Stimulated activated CD8-positive, alpha-beta memory T cell treated with anti-CD3 and anti-CD28 coated beads, Interleukin-7, amount 100 ng/mL, for 1 hour (primary cell): Measurements from ENCODE around the gene TLR6.
"Not testable (repeated sequence)": the region's sequence is repeated elsewhere in the genome, so short reads cannot be mapped to it uniquely, and the experiment has no call there.

Source experiments
- DNase-seq, 2 donors: peaks; one replicate each; pipeline ENCODE4 v3.0.0-alpha.2; 2020; ENCODE audit warnings: low read depth in 2 of 2

The TLR6 gene

DNA sequence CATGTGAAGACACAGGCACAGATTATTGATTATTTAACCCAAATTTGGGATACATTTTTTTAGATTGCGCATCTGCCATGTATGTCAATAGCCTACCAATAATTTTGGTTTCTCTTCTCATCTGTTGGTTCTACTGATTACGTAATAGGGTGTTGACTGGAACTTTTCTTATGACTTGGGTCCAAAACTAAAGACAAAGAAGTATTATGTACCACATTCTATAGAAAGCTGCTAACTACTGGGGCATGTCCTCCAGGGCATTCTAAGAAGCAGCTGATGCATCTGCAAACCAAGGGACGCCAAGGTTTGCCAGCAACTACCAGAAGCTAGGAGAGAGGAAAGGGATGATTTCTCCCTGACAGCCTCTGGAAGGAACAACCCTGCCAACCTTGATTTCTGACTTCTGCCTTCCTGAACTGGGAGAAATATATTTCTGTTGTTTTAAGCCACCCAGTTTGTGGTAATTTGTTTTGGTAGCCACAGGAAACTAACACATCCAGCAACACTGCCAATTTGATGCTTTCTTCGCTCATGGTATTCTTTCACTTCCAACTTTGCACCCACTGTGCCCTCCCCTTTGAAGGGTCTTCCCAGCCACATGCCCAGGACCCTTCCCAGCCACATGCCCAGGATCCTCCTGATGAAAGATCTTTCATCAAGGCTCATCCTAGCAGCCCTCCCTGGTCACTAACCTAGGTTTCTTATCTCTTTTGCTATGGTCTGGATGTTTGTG is 36.1 kb downstream of the TLR6 start:
- no peak for DNase-seq

DNA sequence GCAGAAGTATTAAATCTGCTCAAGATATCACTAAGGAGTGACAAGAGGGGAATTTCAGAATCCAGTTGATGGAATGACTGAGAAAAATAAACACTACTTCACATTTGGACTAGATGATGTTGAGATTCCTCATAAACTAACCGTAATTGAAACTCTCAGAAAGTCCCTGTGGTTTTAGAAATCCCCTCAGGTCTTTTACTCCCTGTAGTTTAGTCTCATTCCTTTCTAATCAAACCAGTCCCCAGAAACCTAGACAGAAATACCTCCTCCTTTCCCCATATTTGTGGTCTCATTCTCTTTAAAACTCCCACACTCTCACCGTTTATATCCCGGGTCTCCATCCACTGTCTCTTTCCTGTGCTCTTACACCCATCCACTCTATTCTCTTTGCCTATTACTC is 37.0 kb downstream of the TLR6 start:
- no peak for DNase-seq

DNA sequence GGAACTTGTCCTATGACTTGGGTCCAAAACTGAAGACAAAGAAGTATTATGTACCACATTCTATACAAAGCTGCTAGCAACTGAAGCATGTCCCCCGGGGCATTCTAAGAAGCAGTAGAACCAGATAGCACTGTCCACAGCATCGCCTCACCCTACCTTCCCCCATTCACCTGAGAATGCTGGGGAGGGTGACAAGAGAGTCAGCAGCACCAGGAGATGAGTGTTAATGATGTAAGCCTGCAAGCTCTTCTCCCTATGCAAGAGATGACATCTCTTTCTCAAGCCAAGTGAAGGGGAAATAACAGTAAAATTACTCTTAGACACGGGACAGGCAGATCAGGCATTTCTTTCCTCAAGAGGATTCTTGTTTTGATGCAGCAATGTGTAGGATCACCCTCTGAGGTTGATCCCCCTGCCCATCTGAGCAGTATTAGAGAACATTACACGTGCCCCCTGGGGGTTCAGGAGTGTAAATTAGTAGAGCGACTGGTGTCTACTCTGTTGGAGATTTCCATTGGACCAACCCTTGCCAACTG is 38.1 kb downstream of the TLR6 start:
- DNase-seq = no peak

DNA sequence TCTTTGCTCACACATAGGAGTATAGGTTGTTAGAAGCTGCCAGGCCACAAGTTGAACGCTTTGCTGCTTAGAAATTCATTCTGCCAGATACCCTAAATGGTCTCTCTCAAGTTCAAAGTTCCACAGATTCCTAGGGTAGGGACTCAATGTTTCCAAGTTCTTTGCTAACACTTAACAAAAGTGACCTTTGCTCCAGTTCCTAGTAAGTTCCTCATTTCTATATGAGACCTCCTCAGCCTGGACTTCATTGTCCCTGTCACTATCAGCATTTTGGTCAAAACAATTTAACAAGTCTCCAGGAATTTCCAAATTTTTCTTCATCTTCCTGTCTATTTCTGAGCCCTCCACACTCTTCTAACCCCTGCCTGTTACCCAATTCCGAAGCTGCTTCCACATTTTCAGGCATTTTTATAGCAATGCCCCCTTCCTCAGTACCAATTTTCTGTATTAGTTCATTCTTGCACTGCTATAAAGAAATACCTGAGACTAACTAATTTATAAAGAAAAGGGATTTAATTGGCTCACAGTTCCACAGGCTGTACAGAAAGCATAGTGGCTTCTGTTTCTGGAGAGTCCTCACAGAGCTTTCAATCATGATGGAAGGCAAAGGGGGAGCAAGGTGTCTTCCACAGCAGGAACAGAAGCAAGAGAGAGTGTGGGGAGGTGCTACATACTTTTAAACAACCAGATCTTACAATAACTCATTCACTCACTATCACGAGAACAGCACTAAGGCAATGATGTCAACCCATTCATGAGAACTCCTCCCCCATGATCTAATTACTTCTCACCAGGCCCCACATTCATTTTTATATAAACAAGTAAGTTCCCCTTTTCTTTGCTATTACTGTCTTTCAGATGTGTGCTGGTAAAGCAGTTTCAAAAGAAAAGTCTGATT is 40.5 kb downstream of the TLR6 start:
- DNase-seq = no peak

DNA sequence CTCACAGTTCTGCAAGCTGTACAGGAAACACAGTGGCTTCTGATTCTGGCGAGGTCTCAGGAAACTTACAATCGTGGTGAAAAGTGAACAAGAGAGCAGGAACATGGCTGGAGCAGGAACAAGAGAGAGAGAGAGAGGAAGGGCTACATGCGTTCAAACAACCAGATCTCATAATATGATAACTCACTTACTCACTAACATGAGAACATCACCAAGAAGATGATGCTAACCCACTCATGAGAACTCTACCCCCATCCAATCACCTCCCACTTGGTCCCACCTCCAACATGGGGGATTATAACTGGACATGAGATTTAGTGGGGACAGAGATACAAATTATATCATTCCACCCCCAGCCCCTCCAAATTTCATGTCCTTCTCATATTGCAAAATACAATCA is 42.2 kb downstream of the TLR6 start:
- no peak for DNase-seq

DNA sequence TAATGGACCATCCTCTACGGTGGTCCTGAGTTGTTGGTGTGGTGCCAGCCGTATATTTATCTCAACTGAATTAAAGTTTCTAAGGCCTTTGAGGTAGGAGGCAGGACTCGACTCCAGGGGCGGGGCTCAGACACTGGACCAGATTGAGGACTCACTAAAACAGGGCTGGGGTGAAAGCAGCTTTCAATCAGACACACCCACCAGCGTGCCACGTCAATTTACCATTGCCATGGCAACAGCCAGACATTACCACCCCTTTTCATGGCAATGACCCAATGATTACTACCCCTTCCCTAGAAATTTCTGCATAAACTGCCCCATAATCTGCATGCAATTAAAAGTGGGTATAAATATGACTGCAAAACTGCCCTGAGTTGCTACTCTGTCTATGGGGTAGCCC is 45.3 kb downstream of the TLR6 start:
- no peak for DNase-seq

DNA sequence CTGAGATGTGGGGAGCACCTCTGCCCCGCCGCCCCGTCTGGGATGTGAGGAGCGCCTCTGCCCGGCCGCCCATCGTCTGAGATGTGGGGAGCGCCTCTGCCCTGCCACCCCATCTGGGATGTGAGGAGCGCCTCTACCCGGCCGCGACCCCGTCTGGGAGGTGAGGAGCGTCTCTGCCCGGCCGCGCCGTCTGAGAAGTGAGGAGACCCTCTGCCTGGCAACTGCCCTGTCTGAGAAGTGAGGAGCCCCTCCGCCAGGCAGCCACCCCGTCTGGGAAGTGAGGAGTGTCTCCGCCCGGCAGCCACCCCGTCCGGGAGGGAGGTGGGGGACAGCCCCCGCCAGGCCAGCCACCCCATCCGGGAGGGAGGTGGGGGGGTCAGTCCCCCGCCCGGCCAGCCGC is 49.2 kb downstream of the TLR6 start:
- not testable (repeated sequence) for DNase-seq

DNA sequence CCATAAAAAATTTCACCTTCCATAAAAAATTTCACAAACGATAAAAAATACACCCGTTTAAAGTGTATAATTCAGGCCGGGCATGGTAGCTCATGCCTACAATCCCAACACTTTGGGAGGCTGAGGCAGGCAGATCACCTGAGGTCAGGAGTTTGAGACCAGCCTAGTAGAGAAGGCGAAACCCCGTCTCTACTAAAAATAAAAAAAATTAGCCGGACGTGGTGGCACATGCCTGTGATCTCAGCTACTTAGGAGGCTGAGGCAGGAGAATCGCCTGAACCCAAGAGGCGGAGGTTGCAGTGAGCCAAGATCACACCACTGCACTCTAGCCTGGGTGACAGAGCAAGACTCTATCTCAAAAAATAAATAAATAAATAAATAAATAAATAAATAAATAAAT is 50.4 kb downstream of the TLR6 start:
- DNase-seq = not testable (repeated sequence)

DNA sequence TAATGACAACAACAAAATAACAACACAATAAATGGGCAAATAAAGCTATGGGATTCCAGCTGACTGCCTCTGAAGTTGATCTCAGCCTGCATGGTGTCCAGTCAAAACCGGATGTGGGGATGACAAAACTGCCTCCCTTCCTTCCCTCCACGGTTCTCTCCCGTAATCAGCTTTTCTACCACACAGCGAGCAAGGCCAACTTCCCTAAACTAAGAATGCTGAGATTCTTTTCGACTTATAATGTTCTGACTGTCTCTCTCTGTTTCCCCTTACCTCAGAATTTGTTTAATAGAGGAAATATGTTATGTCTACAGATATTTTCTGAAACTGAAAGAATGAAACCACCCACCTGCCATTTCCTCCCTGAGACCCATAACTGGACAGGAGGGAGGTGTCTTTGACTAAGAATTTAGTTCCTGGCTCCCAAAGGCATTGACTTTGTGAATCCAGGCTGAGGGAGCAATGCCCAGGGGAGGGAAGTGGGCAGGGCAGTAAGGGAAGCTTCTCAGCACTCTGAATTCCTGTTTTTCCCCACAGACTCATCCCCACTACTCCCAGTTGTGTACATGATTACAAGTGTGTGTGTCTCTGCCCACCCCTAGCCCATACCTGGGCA is 51.0 kb downstream of the TLR6 start:
- no peak for DNase-seq

DNA sequence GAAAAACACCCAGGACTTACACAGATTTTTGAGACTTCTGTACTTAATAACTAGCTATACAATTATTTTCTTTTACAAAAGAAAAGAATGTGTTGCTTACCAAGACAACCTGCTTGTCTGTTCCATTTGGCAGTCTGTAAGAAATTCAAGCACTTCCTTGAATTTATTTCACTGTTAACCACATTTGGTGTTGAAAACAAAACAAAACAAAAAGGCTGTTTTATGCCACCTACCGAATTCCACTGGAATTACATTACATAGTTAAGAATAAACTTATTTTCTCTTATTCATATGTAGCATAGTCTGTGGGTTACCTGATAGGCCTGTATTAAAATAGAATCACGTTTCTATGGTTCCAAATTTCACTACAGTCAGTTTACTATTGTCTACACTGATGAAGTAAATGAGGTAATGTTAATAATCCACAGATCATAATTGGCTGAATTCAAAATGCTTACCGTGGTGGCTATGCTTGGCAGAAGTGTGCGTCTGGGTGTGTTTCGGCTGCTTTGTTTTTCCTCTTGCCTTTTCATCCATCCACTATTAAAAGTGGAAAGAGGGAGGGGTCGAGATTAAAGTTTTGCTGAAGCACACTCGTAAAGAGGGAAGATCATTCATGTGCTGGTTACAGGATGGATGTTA is 51.8 kb downstream of the TLR6 start, which contains the start of gene TLR1:
Gene TLR1, minus strand, starts transcription at position 138 of the 642 bp plus-strand sequence. CDS start 5,960 bp downstream, outside the sequence.
- DNase-seq = no peak

DNA sequence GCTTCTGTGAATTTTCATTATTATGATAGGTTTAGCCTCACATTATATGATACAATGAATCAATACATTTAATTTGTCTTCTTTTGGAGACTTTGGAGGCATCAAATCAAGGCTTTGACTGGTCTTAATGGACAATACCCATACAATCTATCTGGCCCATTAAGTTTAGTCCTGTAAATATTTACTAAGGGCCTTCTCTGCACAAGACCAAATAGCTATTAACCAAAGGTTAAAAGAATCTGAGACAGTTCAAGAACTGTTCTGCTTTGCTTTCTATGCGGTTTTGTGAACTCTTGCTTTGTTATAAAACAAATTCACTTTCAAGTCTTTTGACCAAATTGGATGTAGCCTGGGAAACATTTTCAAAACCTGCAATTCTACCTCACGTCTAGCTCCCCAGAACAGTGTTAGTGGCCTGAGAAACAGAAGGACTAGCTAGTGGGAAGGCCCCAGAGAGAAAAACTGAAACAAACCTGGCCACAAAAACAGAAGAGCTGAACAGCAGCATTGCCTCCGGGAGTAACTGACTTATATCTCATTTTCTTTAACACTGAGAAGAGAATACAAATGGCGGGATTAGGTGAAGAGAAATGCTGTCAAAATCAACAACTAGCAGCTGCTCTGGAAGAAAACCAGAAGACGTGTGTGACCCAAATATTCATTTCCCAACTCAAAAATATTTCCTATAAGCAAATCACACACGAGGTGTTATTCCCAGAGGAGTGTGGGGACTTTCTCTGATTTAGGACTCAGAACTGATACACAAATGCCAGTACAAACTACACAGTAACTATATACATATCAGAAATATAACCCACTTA is 52.6 kb downstream of the TLR6 start:
- DNase-seq = no peak

DNA sequence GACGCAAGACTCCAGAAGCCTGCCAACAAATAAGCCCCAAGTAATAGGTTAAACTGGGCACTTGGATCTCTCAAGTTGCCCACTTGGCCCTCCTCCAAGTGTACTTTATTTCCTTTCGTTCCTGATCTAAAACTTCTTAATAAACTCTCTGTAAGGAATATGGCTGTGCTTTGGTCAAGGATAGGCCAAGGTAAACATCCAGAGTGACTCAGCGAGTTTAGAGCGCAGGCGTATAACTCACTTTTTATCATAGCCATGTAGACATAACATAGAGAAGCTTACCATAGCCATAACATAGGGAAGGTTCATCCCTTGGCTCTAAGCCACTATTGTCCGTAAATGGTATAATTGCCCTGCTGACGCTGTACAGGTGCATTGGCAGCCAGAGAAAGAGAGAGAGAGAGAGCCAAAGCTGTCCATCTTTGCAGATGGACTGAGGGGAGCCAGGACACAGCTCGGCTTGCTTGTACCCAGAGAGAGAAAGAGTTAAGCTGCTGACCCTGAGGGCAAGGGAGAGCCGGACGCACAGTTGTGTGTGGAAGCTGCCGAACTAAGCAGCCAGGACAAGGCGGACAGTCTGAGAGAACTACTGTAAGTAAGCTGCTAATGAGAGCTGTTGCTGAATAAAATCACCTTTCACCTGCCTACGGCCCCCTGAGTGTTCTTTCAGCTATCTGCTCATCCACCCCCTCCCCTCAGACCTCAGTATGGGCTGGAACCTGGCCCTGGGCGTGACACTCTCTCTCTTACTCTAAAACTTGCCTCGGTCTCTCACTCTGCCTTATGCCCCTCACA is 53.9 kb downstream of the TLR6 start:
- DNase-seq = no peak

DNA sequence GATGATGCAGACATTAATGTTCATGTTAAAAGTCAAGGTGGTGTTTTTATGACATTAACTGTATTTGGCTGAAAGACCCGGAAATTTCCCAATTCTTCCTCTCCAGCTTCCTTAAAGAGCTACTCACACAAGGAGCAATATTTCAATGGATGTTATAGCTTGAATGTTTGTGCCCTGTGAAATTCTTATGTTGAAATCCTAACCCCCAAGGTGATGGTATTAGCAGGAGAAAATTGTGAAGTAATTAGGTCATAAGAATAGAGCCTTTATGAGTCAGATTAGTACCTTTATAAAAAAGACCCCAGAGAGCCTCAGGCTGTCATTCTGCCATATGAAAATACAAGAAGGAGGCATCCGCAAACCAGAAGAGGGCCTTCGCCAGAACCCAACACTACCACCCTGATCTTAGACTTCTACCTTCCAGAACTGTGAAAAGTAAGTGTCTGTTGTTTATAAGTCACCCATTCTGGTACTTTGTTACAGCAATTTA is 55.6 kb downstream of the TLR6 start:
- DNase-seq = no peak

DNA sequence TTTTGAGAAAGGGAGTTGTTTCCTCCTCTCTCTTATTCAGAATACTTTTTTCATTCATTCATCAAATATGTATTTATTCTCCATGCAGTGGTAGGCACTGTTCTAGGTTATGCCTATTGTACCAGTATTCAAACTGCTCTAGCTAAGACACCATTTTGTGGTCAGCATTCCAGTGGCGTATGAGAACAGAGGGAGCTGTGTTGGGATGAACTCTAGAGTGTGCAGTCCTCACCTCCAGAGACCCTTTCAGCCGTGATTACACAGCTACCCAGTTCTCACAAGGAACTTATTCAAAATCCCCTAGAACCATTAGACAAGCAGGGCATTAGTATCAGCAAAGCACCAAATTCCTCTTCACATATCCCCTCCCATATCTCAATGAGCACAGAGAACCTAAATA is 56.3 kb downstream of the TLR6 start:
- DNase-seq = no peak

DNA sequence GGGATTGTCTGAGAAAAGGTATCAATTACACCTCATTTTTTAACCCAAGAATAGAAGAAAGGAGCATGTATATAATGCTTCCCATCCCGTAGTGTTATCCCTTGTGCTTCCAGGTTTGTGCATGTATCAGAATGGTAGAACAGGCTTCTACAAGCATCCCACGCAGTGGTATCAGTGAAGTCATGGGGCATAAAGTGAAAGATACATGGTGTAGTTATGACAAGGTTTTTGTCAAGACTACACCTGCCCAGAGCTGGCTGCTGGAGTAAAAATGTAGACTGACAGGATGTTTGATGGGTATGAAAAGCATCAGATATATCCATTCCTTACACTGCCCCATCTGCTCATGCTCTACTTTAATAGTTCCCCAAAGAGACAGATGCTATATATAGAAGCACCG is 61.5 kb downstream of the TLR6 start:
- DNase-seq = no peak

DNA sequence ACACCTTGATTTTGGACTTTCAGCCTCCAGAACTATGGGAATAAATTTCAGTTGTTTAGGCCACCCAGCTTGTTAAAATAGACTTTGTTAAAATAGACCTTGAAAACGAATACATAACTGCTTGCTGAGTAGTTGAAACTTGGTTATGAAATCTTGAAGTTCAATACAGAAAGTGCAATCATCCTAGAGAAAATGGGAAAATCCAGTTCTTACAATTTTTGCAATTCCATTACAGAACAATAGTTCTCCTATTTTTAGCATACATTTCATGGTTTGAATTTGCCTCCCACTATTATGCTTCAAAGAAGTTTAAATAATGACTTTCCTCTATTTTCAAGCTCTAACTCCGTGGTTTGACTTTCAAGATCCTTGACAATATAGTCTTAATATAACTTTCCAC is 62.6 kb downstream of the TLR6 start:
- no peak for DNase-seq

DNA sequence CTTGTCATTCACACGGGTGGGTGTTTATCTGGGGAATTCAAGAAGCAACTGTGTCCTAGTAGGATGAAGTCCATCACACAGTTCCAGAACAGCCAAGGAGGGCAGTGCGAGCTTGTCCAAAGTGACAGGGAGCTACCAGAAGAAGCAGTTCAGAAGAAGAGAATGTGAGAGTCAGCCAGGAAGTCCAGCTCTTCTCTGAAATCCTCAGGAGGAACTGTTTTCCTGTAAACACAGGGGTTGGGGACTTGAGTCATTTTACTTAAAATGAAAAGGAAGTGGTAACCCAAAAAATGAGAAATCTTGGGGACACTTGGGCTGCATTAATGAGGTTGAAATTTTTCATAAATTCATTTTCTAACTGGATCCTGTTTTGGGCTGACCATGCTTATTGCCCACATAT is 65.6 kb downstream of the TLR6 start:
- no peak for DNase-seq

DNA sequence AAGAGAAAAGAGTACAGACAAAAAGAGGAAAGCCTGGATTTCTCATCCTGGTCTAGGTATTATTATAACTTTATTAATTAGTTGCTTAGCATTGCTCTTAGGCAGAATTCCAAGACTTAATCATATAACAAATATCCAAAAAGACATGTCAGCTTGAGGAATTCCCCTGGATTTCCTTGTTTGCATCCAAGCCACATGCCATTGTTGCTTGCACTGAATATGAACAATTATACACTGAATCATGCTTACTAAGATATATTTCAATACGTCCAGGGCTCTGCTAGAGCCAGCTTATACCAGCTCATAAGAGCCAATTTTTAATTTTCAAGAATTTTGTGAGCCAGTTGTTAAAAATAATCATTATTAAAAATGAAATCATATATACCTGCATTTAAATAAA is 68.3 kb downstream of the TLR6 start:
- DNase-seq = no peak

DNA sequence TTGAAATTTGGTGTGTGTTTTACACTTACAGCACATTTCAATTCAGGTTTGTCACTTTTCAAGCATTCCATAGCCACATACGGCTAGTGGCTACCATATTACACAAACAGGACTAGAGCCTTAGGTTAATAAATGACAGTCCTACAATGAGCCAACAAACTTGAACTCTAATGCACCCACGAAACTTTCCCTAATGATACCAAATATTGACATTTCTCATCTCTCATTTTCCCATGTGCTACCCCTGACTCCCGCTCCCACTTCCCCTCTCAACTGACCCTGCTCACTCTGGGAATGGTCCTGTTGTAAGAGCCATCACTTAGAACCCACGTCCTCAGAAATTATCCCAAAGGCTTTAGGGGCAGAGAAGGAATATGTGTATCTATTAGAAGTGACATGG is 68.9 kb downstream of the TLR6 start:
- DNase-seq = no peak

DNA sequence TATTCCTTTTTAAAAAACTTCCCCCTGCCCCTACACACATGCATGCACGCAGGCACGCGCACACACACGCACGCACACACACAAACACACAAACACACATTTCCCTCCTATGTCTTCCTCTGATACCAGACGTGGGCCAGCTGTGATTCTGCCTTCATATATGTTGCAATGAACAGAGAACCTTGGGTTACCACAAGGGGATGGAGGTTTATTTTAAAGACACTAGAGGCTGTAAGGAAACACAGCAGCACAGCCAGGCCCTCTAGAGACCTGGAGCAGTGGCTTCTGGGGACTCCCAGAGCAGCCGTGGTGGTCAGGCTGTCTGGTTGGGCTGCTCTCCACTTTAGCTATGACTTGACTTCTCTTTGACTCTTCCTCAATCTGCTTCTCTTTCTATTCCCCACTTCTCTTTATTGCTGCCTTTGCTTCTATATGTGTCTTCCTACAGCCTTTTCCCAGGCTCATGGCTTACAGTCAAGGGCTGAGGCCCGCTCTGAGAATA is 70.7 kb downstream of the TLR6 start:
- DNase-seq = no peak
